ENCODE data around the gene IL25.

DNA sequence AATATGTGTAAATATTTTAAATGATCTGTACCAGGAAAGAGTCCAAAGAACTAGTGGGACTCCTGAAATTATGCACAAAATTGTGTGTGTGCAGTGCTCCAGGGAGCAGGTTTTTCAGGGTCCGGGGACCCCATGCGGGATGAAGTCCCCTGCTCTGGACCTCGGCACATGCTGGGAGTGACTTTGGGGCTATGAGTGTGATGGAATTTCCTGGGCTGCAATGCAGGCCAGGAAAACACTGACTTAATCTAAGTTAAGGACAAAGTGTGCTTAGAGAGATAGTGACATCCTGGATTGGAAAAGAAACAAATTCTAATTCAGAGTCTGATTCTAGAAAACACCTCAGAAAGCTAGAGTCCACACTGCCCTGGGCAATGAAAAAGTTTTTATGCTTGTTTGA is 41.6 kb downstream of the IL25 start:
- TF ChIP-seq TCF3 (IDR thresholded peaks at IDR 0.05; ENCODE audit: borderline replicate concordance, insufficient read depth, low read depth, low read length) (no peak), ESRRA (IDR thresholded peaks at IDR 0.05; ENCODE audit: low read length) (no peak), EZH2 (IDR thresholded peaks at IDR 0.05; ENCODE audit: borderline replicate concordance, control insufficient read depth, low read depth, low read length) (no peak), RAD21 (IDR thresholded peaks at IDR 0.05; ENCODE audit: insufficient read depth, low read depth, low read length) (no peak), SMC3 (IDR thresholded peaks at IDR 0.05; ENCODE audit: borderline replicate concordance, low read length) (no peak), POLR2A (IDR thresholded peaks at IDR 0.05; ENCODE audit: low read depth, low read length) (no peak), SREBF2 (IDR thresholded peaks at IDR 0.05; ENCODE audit: low read length) (no peak), ZNF24 (IDR thresholded peaks at IDR 0.05) (no peak), TAF1 (IDR thresholded peaks at IDR 0.05; ENCODE audit: borderline replicate concordance, low read depth, low read length) (no peak), DPF2 (IDR thresholded peaks at IDR 0.05) (no peak)
- TF ChIP-seq, protein P1, sequence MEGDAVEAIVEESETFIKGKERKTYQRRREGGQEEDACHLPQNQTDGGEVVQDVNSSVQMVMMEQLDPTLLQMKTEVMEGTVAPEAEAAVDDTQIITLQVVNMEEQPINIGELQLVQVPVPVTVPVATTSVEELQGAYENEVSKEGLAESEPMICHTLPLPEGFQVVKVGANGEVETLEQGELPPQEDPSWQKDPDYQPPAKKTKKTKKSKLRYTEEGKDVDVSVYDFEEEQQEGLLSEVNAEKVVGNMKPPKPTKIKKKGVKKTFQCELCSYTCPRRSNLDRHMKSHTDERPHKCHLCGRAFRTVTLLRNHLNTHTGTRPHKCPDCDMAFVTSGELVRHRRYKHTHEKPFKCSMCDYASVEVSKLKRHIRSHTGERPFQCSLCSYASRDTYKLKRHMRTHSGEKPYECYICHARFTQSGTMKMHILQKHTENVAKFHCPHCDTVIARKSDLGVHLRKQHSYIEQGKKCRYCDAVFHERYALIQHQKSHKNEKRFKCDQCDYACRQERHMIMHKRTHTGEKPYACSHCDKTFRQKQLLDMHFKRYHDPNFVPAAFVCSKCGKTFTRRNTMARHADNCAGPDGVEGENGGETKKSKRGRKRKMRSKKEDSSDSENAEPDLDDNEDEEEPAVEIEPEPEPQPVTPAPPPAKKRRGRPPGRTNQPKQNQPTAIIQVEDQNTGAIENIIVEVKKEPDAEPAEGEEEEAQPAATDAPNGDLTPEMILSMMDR (IDR thresholded peaks at IDR 0.05 in 2 of 3, conservative IDR thresholded peaks at IDR 0.05 in 1 of 3; ENCODE audit: control insufficient read depth in 2 of 3, extremely low read depth in 1 of 3, insufficient read depth in 1 of 3, low read depth in 3 of 3, low read length in 3 of 3), result no peak
- TF ChIP-seq, protein P2, sequence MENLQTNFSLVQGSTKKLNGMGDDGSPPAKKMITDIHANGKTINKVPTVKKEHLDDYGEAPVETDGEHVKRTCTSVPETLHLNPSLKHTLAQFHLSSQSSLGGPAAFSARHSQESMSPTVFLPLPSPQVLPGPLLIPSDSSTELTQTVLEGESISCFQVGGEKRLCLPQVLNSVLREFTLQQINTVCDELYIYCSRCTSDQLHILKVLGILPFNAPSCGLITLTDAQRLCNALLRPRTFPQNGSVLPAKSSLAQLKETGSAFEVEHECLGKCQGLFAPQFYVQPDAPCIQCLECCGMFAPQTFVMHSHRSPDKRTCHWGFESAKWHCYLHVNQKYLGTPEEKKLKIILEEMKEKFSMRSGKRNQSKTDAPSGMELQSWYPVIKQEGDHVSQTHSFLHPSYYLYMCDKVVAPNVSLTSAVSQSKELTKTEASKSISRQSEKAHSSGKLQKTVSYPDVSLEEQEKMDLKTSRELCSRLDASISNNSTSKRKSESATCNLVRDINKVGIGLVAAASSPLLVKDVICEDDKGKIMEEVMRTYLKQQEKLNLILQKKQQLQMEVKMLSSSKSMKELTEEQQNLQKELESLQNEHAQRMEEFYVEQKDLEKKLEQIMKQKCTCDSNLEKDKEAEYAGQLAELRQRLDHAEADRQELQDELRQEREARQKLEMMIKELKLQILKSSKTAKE (IDR thresholded peaks at IDR 0.05; ENCODE audit: low read depth, poor library complexity, severe bottlenecking), result no peak

All from GM12878 (cell line).